GM23248 (cell line): ENCODE data around the gene EML4. TPM values are rescaled to one million over a fixed set of nuclear protein-coding genes. Genes with fewer than 3 reads are reported as not detected.
A peak's percentile ranks its signal among the peaks of the same experiment; 100 is the strongest.

Source experiments
- DNase-seq: peaks from one replicate; pipeline ENCODE4 v3.0.0-alpha.2; 2015
- H2AFZ ChIP-seq: fragments of 200-600 bp; sonication (generic); 2 replicates; pipeline ENCODE4 v1.6.1; 2016; ENCODE audit warnings: antibody characterized with exemption
- H3F3A ChIP-seq: fragments of 200-600 bp; sonication (generic); 2 replicates; pipeline ENCODE4 v1.6.1; 2016; ENCODE audit warnings: mild to moderate bottlenecking, antibody characterized with exemption, mixed run types; ENCODE audit not compliant: insufficient read depth
- H3K27ac ChIP-seq: fragments of 200-600 bp; sonication (generic); 2 replicates; pipeline ENCODE4 v1.5.1; 2016; ENCODE audit warnings: mild to moderate bottlenecking
- H3K27me3 ChIP-seq: fragments of 200-600 bp; sonication (generic); replicated peaks from 2 replicates; pipeline ENCODE4 v1.6.1; 2016; ENCODE audit warnings: mild to moderate bottlenecking; ENCODE audit not compliant: insufficient read depth
- H3K36me3 ChIP-seq: fragments of 200-600 bp; sonication (generic); 2 replicates; pipeline ENCODE4 v1.6.1; 2016; ENCODE audit warnings: low read depth, mild to moderate bottlenecking
- H3K4me1 ChIP-seq: fragments of 200-600 bp; sonication (generic); 2 replicates; pipeline ENCODE4 v1.6.1; 2016; ENCODE audit warnings: mild to moderate bottlenecking; ENCODE audit not compliant: insufficient read depth
- H3K4me2 ChIP-seq: fragments of 200-600 bp; sonication (generic); one replicate; pipeline ENCODE4 v1.6.1; 2016; ENCODE audit warnings: mild to moderate bottlenecking; ENCODE audit not compliant: unreplicated experiment
- H3K4me3 ChIP-seq: fragments of 200-600 bp; sonication (generic); 2 replicates; pipeline ENCODE4 v1.5.1; 2016; ENCODE audit warnings: mild to moderate bottlenecking
- H3K79me2 ChIP-seq: fragments of 200-600 bp; sonication (generic); 2 replicates; pipeline ENCODE4 v1.6.1; 2016; ENCODE audit warnings: mild to moderate bottlenecking; ENCODE audit not compliant: insufficient read depth
- H3K9ac ChIP-seq: fragments of 200-600 bp; sonication (generic); 2 replicates; pipeline ENCODE4 v1.6.1; 2016; ENCODE audit warnings: mild to moderate bottlenecking
- H3K9me2 ChIP-seq: fragments of 200-600 bp; sonication (generic); 2 replicates; pipeline ENCODE4 v1.6.1; 2016; ENCODE audit warnings: mixed run types, mild to moderate bottlenecking, moderate library complexity; ENCODE audit not compliant: insufficient read depth
- H3K9me3 ChIP-seq: fragments of 200-600 bp; sonication (generic); one replicate; pipeline ENCODE4 v1.6.1; 2017; ENCODE audit warnings: low read depth
- H4K20me1 ChIP-seq: fragments of 200-600 bp; sonication (generic); 2 replicates; pipeline ENCODE4 v1.6.0; 2016; ENCODE audit not compliant: insufficient read depth
- EZH2 ChIP-seq: fragments of 200-600 bp; sonication (generic); IDR thresholded peaks from 2 replicates; pipeline ENCODE4 v1.6.1; 2018; ENCODE audit warnings: antibody characterized with exemption, mild to moderate bottlenecking; ENCODE audit not compliant: insufficient read depth, poor library complexity, severe bottlenecking
- EZH2phosphoT487 ChIP-seq: fragments of 200-600 bp; sonication (generic); IDR thresholded peaks from 2 replicates; pipeline ENCODE4 v1.6.1; 2018; ENCODE audit warnings: antibody characterized with exemption, moderate library complexity, mild to moderate bottlenecking, low read depth; ENCODE audit not compliant: insufficient read depth
- WGBS, 2 experiments: methylation state at CpG; one replicate each; pipeline ENCODE4 v1.1.6; 2015 to 2017; ENCODE audit warnings: low lambda C conversion rate in 2 of 2, low coverage in 1 of 2; ENCODE audit errors: missing lambda C conversion rate in 2 of 2; 5-methylcytosine and 5-hydroxymethylcytosine counted together
- in situ Hi-C: fragments of 300-500 bp; cut with MboI; formaldehyde crosslinking; loops from 2 replicates; pipeline ENCODE4 v1.15.0; 2020
- polyA plus RNA-seq: library from polyadenylated mRNA; unstranded; fragments of >200 nt; fragmentation: Nextera tagmentation; extraction: Ambion mirVana; gene quantifications from 2 replicates; pipeline ENCODE4 v1.2.1, GENCODE V29; 2016
- total RNA-seq: library from RNA; depleted of rRNA; stranded (reverse); fragments of >200 nt; shearing (Covaris generic); gene quantifications from 2 replicates; pipeline ENCODE4 v1.2.3, GENCODE V29; 2014

EML4 gene
- total and polyA plus RNA-seq, 2 experiments from 2014 or later = 19.3 to 21.7 TPM

DNA sequence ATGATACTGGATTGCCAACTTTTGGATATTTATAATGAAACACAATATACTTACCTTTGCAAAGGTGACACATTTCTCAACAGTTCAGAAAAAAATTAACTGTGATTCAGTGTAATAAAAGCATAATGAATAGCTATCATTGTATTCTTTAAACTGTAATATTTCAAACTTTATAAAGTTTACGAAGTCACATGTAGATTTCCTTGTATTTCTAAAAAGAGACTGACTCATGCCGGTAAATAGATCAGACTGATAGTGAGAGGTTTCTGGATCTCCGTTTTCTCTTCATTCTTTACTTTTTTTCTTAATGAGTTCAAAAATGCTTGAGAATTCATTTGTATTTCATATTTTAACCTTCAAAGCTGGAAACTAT lies 70.1 kb downstream of the EML4 start:
- H3K36me3 ChIP-seq = no peaks in the 10 kb centered on the region
- no peaks in the 10 kb centered on the region for H4K20me1 ChIP-seq
- no peak overlapping the region for H3K9ac ChIP-seq
- no peak for DNase-seq
- TF ChIP-seq EZH2phosphoT487 = no peak
- no peak for TF ChIP-seq EZH2
- 75 to 84% methylated on average over 3 of the region's 3 CpGs for WGBS, 2 experiments
- no peak overlapping the region for H2AFZ ChIP-seq
- no peak overlapping the region for H3K27ac ChIP-seq
- H3K4me3 ChIP-seq = no peak overlapping the region
- 0 out of 2 replicates have a peak, but pooled peaks cover 3% of the 10 kb centered on the region for H3F3A ChIP-seq
- H3K4me1 ChIP-seq = peaks cover 11% of the 10 kb centered on the region
- no peak overlapping the region for H3K4me2 ChIP-seq
- H3K9me3 ChIP-seq = no peaks in the 10 kb centered on the region
- no peaks in the 10 kb centered on the region for H3K9me2 ChIP-seq
- H3K27me3 ChIP-seq = no peaks in the 10 kb centered on the region
- H3K79me2 ChIP-seq = peaks cover 68% of the 10 kb centered on the region
- in situ Hi-C loops = no loop called here

DNA sequence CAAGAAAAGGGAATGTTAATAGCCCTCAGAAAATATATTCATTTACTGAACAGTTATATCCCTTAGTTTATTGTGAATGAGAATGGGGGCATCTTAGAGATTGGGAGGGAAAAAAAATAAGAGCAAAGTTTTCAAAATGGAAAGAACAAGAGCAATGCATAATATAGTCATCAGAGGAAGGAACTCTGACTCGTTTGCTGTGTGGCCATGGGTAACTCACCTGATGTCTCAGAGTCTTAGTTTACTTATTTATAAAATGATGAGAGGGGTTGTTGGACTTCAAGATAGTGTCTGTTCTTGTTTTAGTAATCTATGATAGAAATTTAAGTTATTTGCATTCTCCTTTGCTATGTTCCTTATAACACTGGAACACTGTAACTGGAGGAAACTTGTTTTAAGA lies 70.7 kb downstream of the EML4 start:
- Histone ChIP-seq H3K79me2 (peaks cover 64% of the 10 kb centered on the region), H4K20me1 (no peaks in the 10 kb centered on the region), H3F3A (no peaks in the 10 kb centered on the region), H3K4me2 (no peak overlapping the region), H3K9me2 (no peaks in the 10 kb centered on the region), H3K4me1 (peaks cover 8% of the 10 kb centered on the region; the same call in 1 of the 2 replicates), H2AFZ (no peak overlapping the region), H3K9ac (no peak overlapping the region), H3K4me3 (no peak overlapping the region), H3K36me3 (no peaks in the 10 kb centered on the region), H3K27ac (no peak overlapping the region), H3K9me3 (no peaks in the 10 kb centered on the region), H3K27me3 (no peaks in the 10 kb centered on the region)
- 70 to 80% methylated on average over 1 of the region's 1 CpG for WGBS, 2 experiments
- TF ChIP-seq EZH2phosphoT487 (no peak), EZH2 (no peak)
- DNase-seq = peak; percentile 17
- in situ Hi-C loops = no loop called here

DNA sequence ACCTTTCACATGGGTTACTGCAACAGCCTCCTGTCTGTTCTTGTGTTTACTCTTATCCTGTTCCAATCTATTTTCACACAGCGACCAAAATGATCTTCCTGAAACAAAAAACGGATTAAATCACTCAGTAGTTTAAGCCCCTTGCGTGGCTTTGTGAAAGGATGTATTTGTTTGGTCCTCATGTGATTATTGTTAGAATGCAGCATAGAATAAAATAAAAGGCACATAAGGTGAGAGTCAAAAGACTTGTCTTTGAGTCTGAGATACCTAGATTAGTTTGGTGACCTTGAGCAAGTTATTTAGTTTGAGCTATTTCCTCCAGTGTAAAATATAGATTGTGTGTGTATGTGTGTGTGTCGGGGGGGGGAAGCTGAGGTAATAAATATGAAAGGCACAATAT lies 72.4 kb downstream of the EML4 start:
- Histone ChIP-seq H4K20me1 (no peaks in the 10 kb centered on the region), H3K27me3 (no peaks in the 10 kb centered on the region), H3F3A (no peaks in the 10 kb centered on the region), H3K4me3 (no peak overlapping the region), H3K79me2 (peaks cover 49% of the 10 kb centered on the region), H3K27ac (no peak overlapping the region), H3K4me1 (peaks cover 8% of the 10 kb centered on the region; the same call in 1 of the 2 replicates), H2AFZ (no peak overlapping the region), H3K9ac (no peak overlapping the region), H3K36me3 (no peaks in the 10 kb centered on the region), H3K9me3 (no peaks in the 10 kb centered on the region), H3K4me2 (no peak overlapping the region), H3K9me2 (no peaks in the 10 kb centered on the region)
- WGBS, 2 experiments = 94 to 100% methylated on average over 4 of the region's 4 CpGs
- no peak for DNase-seq
- in situ Hi-C loops = no loop called here
- TF ChIP-seq EZH2 (no peak), EZH2phosphoT487 (no peak)

DNA sequence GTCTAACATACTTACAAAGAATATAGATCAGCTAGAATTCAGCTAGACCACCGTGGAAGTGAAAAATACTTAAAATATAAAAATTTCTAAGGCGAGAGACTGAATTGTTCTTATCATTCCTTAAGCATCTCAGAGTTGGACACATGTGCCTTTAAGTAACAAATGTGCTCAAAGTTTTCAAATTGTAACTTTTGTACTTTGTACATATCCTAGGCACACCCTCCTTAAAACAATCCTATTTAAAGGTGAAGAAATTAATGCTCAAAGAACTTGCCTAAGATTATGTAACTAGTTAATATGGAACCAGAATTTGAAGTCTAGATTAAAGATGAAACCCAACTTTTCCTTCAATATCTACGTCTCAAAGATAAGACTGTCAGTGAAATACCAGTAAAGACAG lies 74.1 kb downstream of the EML4 start:
- DNase-seq = no peak
- 74 to 79% methylated on average over 3 of the region's 3 CpGs for WGBS, 2 experiments
- no peak for TF ChIP-seq EZH2phosphoT487
- TF ChIP-seq EZH2 = no peak
- peaks cover 31% of the 10 kb centered on the region for H3K79me2 ChIP-seq
- no peak overlapping the region for H3K9ac ChIP-seq
- no peak overlapping the region for H3K4me3 ChIP-seq
- H3F3A ChIP-seq = no peaks in the 10 kb centered on the region
- no peak overlapping the region for H3K27ac ChIP-seq
- H4K20me1 ChIP-seq = no peaks in the 10 kb centered on the region
- no peaks in the 10 kb centered on the region for H3K9me3 ChIP-seq
- in situ Hi-C loops = no loop called here
- H3K4me1 ChIP-seq = peaks cover 8% of the 10 kb centered on the region; the same call in 1 of the 2 replicates
- H3K36me3 ChIP-seq = no peaks in the 10 kb centered on the region
- no peaks in the 10 kb centered on the region for H3K27me3 ChIP-seq
- no peak overlapping the region for H2AFZ ChIP-seq
- no peak overlapping the region for H3K4me2 ChIP-seq
- H3K9me2 ChIP-seq = no peaks in the 10 kb centered on the region

DNA sequence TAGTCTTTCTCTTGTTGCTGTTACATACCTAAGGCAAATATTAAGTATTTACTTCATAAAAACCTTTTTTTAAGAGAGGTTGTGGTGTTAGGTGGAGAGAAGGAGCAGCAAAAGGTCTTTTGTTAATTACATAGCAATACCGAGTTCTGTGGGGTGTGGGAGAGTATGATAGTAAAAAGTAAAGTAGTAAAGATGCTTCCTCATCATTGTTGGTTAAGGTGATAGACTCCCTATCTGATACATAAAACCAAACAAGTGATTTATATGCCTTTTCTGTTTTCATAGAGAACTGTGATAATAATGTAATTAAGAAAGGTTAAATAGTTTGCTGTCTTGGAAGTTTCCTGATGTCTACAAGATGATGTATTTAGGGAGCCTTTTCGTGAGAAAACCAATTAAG lies 75.4 kb downstream of the EML4 start:
- H3K4me3 ChIP-seq = no peak overlapping the region
- DNase-seq = no peak
- H2AFZ ChIP-seq = no peak overlapping the region
- peaks cover 3% of the 10 kb centered on the region; the same call in 1 of the 2 replicates for H3K4me1 ChIP-seq
- H3K27ac ChIP-seq = no peak overlapping the region
- 97 to 98% methylated on average over 2 of the region's 2 CpGs for WGBS, 2 experiments
- H3K9me2 ChIP-seq = no peaks in the 10 kb centered on the region
- no peak overlapping the region for H3K9ac ChIP-seq
- H3K4me2 ChIP-seq = no peak overlapping the region
- TF ChIP-seq EZH2phosphoT487 (no peak), EZH2 (no peak)
- H3K27me3 ChIP-seq = no peaks in the 10 kb centered on the region
- no peaks in the 10 kb centered on the region for H3K9me3 ChIP-seq
- no peaks in the 10 kb centered on the region for H3F3A ChIP-seq
- H4K20me1 ChIP-seq = no peaks in the 10 kb centered on the region
- in situ Hi-C loops = no loop called here
- H3K36me3 ChIP-seq = no peaks in the 10 kb centered on the region
- peaks cover 22% of the 10 kb centered on the region for H3K79me2 ChIP-seq
